GM10847 (cell line): ENCODE data around the gene PPFIBP2.

Source experiments
- POLR2A ChIP-seq: IDR thresholded peaks from 2 replicates; pipeline ENCODE4 v1.6.1; 2011; ENCODE audit not compliant: insufficient read length; ENCODE audit errors: extremely low read depth

The PPFIBP2 gene

DNA sequence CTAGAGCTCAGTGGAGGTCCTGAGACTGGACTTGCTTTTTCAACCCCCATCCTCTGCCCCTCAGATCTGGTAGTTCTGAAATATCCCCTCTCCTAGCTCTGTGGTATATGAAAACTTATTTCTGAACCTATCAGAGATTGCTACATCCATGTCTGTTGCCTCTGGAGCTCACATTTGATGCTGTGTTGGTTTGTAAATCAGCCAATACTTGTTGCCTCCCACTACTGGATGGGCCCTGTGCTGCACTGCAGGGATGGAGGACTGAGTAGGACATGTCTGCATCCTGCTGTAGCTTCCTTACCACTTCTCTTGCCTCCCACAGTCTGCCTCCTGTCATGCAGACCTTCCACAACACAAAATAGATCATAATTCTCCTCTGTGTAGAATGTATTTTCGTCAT, 23.3 kb upstream of the PPFIBP2 start:
- TF ChIP-seq POLR2A: no peak

DNA sequence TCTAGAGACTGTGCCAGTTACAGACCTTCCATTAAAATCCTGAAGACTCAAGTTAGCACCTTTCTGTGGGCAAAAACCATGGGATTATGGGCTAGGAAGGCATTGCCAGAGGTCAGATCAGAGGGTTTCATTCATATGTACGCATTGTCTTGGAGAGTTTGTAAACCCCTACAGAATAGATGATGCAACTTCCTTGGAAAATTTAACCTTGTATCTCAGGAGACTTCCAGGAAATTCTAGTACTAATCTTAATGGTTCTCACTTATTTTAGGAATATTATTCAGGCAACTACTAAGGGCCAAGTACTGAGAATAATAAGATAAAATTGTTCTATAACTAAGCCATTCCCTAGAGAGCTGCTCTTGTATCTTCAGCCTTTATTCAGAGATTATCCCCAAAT, 21.5 kb upstream of the PPFIBP2 start:
- no peak for TF ChIP-seq POLR2A

- no peak for TF ChIP-seq POLR2A
These were observed 20.1 kb upstream of the PPFIBP2 start for GRCh38 chr11:7493670-7494069.

DNA sequence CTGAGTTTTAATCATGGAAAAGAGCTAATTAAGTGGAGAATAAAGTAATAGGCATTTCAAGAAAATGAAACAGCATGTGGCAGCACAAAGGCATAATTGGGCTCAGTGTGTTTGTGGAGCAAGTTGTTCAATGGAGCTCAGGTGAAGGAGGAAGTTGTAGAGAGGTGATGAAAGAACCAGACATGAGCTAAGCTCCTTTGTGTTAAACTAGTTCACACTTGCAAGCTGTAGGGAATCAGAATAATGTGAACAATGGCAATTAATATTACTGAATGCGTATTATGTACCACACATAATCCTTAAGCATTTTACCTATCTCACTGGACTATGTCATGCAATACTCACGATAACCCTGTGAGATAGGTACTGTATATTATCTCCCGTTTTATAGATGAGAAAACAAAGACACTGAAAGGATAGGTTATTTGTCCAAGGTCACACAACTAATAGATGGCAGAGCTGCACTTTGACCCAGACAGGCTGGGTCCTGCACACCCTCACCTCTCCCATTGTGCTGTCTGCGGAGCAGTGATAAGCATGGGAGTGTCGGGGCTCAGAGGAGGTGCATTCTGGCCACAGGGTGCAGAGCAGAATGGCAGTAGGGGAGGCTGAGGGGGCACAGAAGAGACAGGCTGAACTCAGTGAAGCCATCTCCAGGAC, 19.6 kb upstream of the PPFIBP2 start:
- TF ChIP-seq POLR2A: no peak

DNA sequence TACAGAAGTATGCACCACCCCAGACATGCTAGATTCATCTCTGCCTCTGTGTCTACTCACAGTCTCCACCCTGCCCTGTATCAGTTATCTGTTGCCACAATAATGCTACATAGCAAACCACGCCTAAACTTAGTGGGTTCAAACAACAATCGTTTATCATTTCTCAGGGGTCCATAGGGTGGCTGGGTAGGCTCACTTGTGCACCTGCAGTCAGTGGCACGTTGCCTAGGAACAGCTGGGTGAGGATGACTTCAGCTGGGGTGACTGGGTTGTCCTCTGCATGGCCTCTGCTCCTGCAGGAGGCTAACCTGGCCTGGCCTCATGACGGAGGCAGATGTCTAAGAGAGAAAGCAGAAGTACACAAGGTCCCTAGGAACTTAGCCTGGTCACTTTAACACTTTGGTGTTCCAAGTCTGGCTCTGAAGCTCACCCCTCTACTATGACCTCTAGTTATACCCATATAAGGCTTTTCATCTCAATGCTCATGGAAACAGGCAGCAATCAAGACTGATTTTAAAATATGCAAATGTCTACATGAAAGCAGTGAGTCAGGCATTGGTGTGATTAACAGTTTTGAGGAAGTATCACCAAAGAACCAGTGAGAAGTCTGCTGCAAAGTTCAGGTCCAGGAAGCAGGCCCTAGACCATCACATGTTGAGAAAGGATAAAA, 17.8 kb upstream of the PPFIBP2 start:
- no peak for TF ChIP-seq POLR2A

DNA sequence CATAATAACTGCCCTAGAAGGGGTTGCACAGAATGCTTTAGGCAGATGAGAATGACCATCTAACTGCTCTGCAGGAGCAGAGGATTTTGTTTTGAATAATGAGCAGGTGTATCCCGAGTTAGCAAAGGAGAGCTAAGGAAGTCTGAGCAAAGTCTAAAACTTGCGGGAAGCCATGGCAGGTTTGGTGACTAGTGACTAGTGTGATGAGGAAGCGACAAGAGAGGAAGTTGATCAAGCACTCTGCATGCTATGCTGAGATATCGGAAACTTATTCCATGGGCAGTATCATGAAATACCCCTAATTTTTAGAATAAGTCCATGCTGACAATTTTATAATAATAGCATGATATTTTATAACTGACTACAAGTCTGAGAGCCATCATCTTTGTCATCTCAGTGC, 15.6 kb upstream of the PPFIBP2 start:
- no peak for TF ChIP-seq POLR2A

- no peak for TF ChIP-seq POLR2A
These were observed 14.7 kb upstream of the PPFIBP2 start for GRCh38 chr11:7499081-7499480.

GRCh38 chr11:7500251-7500650, 13.5 kb upstream of the PPFIBP2 start:
- TF ChIP-seq POLR2A: no peak

DNA sequence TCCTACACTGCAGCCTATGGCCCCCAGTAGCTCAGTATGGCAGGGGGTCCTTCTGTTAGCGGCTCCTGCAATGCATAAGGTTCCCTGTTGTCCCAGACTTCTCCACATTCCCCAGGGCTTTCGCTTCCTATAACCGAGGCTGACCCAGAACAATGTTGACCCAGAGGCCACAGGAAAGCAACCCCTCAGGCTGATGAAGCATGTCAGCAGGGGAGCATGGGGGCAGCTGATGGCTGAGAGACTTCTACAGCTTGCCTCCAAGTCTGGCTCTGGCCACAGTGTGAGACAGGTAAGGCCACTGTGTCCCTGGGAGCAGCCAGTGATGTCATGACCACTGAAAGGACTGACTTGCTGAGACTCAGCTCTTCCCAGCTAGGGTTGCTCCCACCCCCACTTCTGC, 12.5 kb upstream of the PPFIBP2 start:
- TF ChIP-seq POLR2A: no peak

GRCh38 chr11:7501894-7502293, 11.9 kb upstream of the PPFIBP2 start:
- no peak for TF ChIP-seq POLR2A

GRCh38 chr11:7506243-7506642, 7.6 kb upstream of the PPFIBP2 start:
- TF ChIP-seq POLR2A: no peak

GRCh38 chr11:7508087-7508486, 5.7 kb upstream of the PPFIBP2 start:
- no peak for TF ChIP-seq POLR2A

DNA sequence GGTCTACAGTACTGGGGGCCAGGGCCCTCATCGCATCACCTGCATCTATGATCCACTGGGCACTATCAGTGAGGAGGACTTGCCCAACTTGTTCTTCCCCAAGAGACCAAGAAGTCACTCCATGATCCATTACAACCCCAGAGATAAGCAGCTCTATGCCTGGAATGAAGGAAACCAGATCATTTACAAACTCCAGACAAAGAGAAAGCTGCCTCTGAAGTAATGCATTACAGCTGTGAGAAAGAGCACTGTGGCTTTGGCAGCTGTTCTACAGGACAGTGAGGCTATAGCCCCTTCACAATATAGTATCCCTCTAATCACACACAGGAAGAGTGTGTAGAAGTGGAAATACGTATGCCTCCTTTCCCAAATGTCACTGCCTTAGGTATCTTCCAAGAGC, 3.8 kb upstream of the PPFIBP2 start:
- TF ChIP-seq POLR2A: no peak

- TF ChIP-seq POLR2A: no peak
These were observed 2.4 kb upstream of the PPFIBP2 start for GRCh38 chr11:7511401-7511800.

DNA sequence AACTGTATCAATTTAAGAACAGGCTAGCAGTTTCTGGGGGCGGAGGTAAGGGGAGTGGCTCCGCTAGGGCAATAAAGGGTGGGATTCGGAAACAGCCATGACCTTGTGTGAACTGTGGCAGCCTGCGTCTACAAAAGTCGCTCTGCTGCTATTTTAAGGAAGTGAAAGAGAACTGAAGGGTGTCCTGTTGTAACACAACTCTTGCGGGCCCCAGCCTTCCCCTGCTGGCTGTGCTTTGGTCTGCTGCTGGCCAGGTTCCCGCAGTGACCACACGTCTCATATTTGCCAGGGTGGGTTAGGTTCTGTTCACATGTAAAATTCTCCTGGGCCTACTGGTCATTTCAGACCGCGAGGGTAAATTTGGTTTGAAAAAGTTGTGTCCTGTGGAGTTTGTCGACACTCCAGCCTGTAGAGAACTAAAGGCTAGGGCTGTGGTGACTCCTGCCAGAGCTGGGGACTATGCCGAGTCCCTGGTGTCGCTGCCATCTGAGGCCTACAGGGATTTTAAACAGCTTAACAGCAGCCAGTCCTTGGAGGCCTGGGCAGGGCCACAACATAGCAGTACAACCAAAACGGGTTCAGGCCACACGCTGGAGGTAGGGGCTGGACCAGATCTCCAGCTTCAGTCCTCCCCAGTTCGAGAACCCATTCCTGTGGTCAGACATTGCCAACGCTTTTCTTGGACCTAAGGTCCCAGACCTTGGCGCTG, 1.1 kb upstream of the PPFIBP2 start:
- TF ChIP-seq POLR2A: no peak

DNA sequence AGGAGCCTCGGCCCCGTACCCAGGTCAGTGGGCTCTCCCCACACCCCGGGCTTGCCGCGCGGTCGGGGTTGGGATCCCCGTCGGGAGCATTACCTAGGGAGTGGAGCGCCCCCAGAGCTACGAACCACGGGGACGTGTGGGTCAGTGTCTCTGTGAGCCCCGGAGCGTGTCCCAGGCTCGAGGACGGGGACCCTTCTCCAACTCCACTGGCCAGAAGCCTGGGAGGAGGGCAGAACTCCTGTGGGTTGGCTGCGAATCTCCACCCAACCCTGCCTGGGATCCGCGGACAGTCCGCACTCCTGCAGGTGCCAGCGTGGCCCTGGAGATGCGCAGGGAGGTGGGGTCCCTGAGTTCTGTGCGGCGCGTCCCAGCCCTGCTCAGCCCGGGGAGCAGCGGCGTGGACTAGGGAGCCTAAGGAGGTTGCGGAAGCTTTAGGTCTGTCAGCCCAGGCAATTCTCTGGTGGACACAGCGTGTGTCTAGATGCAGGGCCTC, 346 bp downstream of the PPFIBP2 start:
- no peak for TF ChIP-seq POLR2A

DNA sequence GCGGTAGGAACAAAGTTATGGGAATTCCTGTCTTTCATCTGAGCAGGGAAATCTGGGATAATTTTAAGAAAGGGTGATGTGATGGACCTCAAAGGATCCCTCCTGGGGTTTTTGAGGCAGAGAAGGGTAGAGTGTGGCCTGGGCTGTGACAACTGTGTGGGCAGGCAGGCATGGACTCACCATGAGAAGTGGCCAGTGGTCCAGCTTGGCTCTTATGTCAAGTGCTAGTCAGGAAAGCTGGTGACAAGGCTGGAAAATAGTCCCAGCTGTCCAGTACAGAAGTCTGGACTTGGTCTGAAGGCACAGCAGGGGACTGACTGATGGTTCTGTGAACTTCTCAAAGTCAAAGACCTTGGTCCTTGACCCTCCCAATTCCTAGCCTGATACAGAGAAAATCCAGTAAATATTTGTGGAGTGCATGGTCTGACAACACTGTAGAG, 1.7 kb downstream of the PPFIBP2 start:
- TF ChIP-seq POLR2A: no peak

DNA sequence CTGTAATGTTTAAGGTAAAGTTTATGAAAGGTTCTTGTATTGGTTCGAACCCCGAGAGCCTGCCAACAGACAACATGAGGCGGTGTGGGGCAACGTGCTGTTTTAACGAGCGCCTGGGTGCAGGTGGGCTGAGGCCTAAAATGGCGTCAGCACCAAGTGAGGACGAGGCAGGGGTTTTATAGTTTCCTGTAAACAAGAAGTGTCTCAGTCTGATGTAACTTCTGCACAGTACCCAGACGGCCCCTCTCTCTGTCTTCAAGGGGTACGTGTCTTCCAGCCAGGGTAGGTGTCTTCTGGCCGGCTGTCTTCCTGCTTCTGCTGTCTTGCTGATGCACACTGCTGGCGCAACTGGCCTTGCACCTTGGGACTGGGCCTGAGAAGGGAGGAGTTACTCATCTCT, 2.7 kb downstream of the PPFIBP2 start:
- TF ChIP-seq POLR2A: no peak
